RWPE1 (cell line): ENCODE data around the gene MED13L.

Experiments
- CTCF ChIA-PET: fragments of 350-600 bp; sonication (Branson Sonifier 250); formaldehyde crosslinking; extraction: SDS; loops from one replicate; lab custom pipeline; 2021; lab: Yijun Ruan, JAX
- POLR2A ChIA-PET: fragments of 400-600 bp; formaldehyde crosslinking; extraction: SDS; loops from one replicate; lab custom pipeline; 2020; ENCODE audit warnings: antibody characterized with exemption; ENCODE audit not compliant: low non-redundant PET; lab: Yijun Ruan, JAX
- DNase-seq: peaks from one replicate; pipeline ENCODE4 v3.0.0; 2012; ENCODE audit warnings: low spot score
- H3K27ac ChIP-seq: fragments of 450-650 bp; 2 replicates; pipeline ENCODE4 v1.5.1; 2017
- CTCF ChIP-seq: fragments of 450-650 bp; conservative IDR thresholded peaks from 2 replicates; pipeline ENCODE4 v1.5.1; 2017; ENCODE audit warnings: low read depth, mild to moderate bottlenecking

Gene MED13L

GRCh38 chr12:116143909-116144308 is 133.6 kb downstream of the MED13L start:
- H3K27ac ChIP-seq, result no peak overlapping the region
- POLR2A ChIA-PET, result no interaction called here
- CTCF ChIA-PET, result interaction anchor here (0.7 kb wide), 2 partner anchors 82 to 98 kb away, joined by 3 to 5 read pairs; no protein-coding TSS in a partner anchor
- DNase-seq, result no peak
- no peak for TF ChIP-seq CTCF

- DNase-seq, result peak; percentile 54
- CTCF ChIA-PET, result interaction anchor here (0.7 kb wide), 2 partner anchors 83 to 98 kb away, joined by 3 to 5 read pairs; no protein-coding TSS in a partner anchor
- no peak for TF ChIP-seq CTCF
- POLR2A ChIA-PET, result no interaction called here
- H3K27ac ChIP-seq, result peak overlapping the region; percentile 68
Observed at GRCh38 chr12:116142936-116143898, 134.3 kb downstream of the MED13L start.

- H3K27ac ChIP-seq, result no peak overlapping the region
- no peak for TF ChIP-seq CTCF
- no peak for DNase-seq
- ChIA-PET CTCF (interaction anchor here (0.9 to 1.7 kb wide), 3 partner anchors 17 to 101 kb away, joined by 3 to 7 read pairs (median 5); no protein-coding TSS in a partner anchor), POLR2A (no interaction called here)
Observed at GRCh38 chr12:116141833-116142162, 135.7 kb downstream of the MED13L start.

GRCh38 chr12:116141110-116141832 is 136.2 kb downstream of the MED13L start:
- ChIA-PET POLR2A (no interaction called here), CTCF (interaction anchor here (0.9 to 1.7 kb wide), 3 partner anchors 17 to 102 kb away, joined by 3 to 7 read pairs (median 5); no protein-coding TSS in a partner anchor)
- no peak for DNase-seq

GRCh38 chr12:116140529-116140928 is 137.0 kb downstream of the MED13L start:
- ChIA-PET POLR2A (no interaction called here), CTCF (interaction anchor here (0.5 to 1.7 kb wide), 3 partner anchors 16 to 466 kb away, joined by 3 to 7 read pairs (median 3); no protein-coding TSS in a partner anchor)
- H3K27ac ChIP-seq, result no peak overlapping the region
- no peak for TF ChIP-seq CTCF
- no peak for DNase-seq

More at GRCh38 chr12:116141110-116141832, 136.2 kb downstream of the MED13L start:
- H3K27ac ChIP-seq, result no peak overlapping the region
- peak; percentile 27 for TF ChIP-seq CTCF

GRCh38 chr12:116138781-116139180 is 138.7 kb downstream of the MED13L start:
- ChIA-PET CTCF (no interaction called here), POLR2A (no interaction called here)
- no peak for DNase-seq
- H3K27ac ChIP-seq, result no peak overlapping the region
- no peak for TF ChIP-seq CTCF
